HG03039 (cell line): ENCODE measurements around the gene B9D2.
"Not testable (repeated sequence)": the region's sequence is repeated elsewhere in the genome, so short reads cannot be mapped to it uniquely, and the experiment has no call there.

Source experiments
- ATAC-seq: cut with Tn5 transposase; IDR thresholded peaks from one replicate; pipeline ENCODE4 v1.9.1; 2021; ENCODE audit warnings: mild to moderate bottlenecking, moderate library complexity; ENCODE audit not compliant: unreplicated experiment

B9D2 gene

GRCh38 chr19:41392775-41393174 is 28.8 kb upstream of the B9D2 start:
- ATAC-seq, result no peak

- no peak for ATAC-seq
These were observed 27.7 kb upstream of the B9D2 start for GRCh38 chr19:41391618-41392017.

- no peak for ATAC-seq
These were observed 22.5 kb upstream of the B9D2 start for GRCh38 chr19:41386442-41386841.

- no peak for ATAC-seq
These were observed 20.4 kb upstream of the B9D2 start for GRCh38 chr19:41384351-41384750.

DNA sequence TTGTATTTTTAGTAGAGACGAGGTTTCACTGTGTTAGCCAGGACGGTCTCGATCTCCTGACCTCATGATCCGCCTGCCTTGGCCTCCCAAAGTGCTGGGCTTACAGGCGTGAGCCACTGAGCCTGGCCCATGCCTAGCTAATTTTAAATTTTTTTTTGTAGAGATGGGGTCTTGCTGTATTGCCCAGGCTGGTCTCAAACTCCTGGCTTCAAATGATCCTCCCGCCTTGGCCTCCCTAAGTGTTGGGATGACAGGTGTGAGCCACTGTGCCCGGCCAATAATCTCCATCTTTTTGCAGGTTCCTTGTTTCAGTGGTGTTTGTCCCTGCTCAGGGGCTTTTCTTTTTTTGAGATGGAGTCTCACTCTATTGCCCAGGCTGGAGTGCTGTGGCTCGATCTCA is 17.6 kb upstream of the B9D2 start:
- ATAC-seq, result not testable (repeated sequence)

- no peak for ATAC-seq
These were observed 14.2 kb upstream of the B9D2 start for GRCh38 chr19:41377977-41378709.

- ATAC-seq, result no peak
These were observed 13.0 kb upstream of the B9D2 start for GRCh38 chr19:41376998-41377365.

DNA sequence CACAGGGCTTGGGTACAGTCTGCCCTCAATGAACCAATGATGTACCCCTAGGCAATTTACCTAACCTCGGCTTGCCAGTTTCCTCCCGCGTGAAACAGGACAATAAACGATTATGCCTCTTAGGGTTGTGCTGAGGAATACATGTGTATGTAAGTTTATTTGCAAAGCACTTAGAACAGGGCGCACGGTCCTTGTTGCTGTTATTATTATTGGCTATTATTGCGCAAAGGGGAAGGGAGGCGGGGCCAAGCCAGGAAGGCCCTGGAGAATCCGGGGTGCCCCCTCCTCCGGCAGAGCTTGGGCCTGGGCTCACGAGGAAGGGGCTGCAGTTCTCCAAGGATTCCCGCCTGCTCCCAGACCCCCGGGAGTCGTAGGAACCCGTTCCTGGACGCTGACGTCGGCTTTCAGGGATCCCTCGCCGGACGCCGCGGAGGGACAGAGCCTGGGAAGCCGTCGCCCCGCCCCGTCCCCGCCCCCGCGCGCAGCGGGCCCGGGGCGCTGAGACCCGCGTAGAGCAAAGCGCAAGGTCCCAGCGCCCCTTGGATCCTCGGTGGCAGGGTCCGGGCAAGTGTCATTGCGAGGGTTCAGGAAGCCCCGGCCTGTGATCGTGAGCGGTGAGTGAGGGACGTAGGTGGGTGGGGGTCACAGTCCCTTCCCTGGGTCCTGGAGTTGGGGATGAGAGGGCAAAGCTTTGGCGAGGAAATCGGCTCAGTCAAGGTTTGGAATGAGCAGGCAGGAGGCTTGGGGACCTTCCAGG is 12.5 kb upstream of the B9D2 start, which contains the start of gene TMEM91:
Gene TMEM91, plus strand, starts transcription at position 293 of the 757 bp plus-strand sequence. CDS start 1,777 bp downstream, outside the sequence.
- no peak for ATAC-seq

GRCh38 chr19:41373993-41374392 is 10.0 kb upstream of the B9D2 start:
- no peak for ATAC-seq

GRCh38 chr19:41372501-41372900 is 8.6 kb upstream of the B9D2 start:
- ATAC-seq, result no peak

- no peak for ATAC-seq
These were observed 7.6 kb upstream of the B9D2 start for GRCh38 chr19:41371541-41371940.

GRCh38 chr19:41371119-41371518 is 7.2 kb upstream of the B9D2 start:
- not testable (repeated sequence) for ATAC-seq

- ATAC-seq, result no peak
These were observed 5.8 kb upstream of the B9D2 start for GRCh38 chr19:41369769-41370168.

GRCh38 chr19:41367848-41368301 is 3.9 kb upstream of the B9D2 start:
- ATAC-seq, result no peak

DNA sequence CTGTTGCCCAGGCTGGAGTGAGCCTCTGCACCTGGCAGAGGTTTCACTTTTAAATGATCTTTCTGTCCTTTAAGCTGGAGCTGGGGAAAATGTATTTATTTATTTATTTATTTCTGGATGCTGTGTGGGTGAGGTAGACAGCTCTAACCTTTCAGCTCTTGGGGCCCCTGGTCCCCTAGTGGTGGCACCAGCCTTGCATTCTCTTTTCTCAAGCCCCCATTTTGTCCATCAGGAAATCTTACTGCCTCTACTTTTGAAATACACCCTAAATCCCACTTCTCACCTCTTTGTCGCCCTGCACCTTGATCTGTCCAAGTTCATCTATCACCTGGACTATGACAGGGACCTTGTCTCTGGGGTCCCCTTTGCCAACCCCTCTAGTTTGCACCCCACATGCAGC is 2.1 kb upstream of the B9D2 start:
- ATAC-seq, result no peak

GRCh38 chr19:41364524-41365391 is 809 bp upstream of the B9D2 start:
- ATAC-seq, result no peak

GRCh38 chr19:41363371-41363752 is 587 bp downstream of the B9D2 start:
- ATAC-seq, result no peak

- no peak for ATAC-seq
These were observed 1.7 kb downstream of the B9D2 start for GRCh38 chr19:41362143-41362847.

- no peak for ATAC-seq
These were observed 4.2 kb downstream of the B9D2 start for GRCh38 chr19:41359741-41360140.

DNA sequence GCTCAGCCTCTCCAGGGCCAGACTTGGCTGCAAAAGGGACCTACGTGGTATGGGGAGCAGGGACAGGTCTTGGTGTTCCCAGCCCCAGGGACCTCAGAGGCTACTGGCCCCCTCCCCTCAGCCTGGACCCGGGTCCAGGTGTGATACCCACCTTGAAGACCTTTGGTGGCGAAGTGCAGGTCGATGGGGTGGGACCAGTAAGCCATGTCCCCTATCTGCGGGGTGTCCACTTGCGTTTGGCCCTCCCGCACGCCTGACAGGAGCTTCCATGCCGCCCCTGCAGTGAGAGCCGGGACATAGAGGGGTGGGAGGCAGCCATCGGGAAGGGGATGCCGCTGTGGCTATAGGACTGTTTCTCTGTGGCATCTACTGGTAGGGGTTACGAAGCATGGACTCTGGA is 6.2 kb downstream of the B9D2 start:
- ATAC-seq, result no peak
